Measurements from ENCODE around the gene ASB13.
"Not testable (repeated sequence)": the region's sequence is repeated elsewhere in the genome, so short reads cannot be mapped to it uniquely, and the experiment has no call there.

ASB13 gene

GRCh38 chr10:5607594-5607993 is 58.8 kb downstream of the ASB13 start:
- no peak for DNase-seq (ENCODE audit: low read depth, low spot score)

- DNase-seq (ENCODE audit: low read depth, low spot score): no peak
These were observed 59.5 kb downstream of the ASB13 start for GRCh38 chr10:5606864-5607263.

GRCh38 chr10:5606321-5606720 is 60.1 kb downstream of the ASB13 start:
- no peak for DNase-seq (ENCODE audit: low read depth, low spot score)

- no peak for DNase-seq (ENCODE audit: low read depth, low spot score)
These were observed 61.4 kb downstream of the ASB13 start for GRCh38 chr10:5604961-5605360.

GRCh38 chr10:5604236-5604925 is 62.0 kb downstream of the ASB13 start:
- DNase-seq (ENCODE audit: low read depth, low spot score): no peak

GRCh38 chr10:5603848-5604170 is 62.6 kb downstream of the ASB13 start:
- DNase-seq (ENCODE audit: low read depth, low spot score): no peak

GRCh38 chr10:5603091-5603847 is 63.1 kb downstream of the ASB13 start:
- DNase-seq (ENCODE audit: low read depth, low spot score): no peak

- DNase-seq (ENCODE audit: low read depth, low spot score): no peak
These were observed 64.4 kb downstream of the ASB13 start for GRCh38 chr10:5601826-5602495.

GRCh38 chr10:5600908-5601307 is 65.5 kb downstream of the ASB13 start:
- DNase-seq (ENCODE audit: low read depth, low spot score): no peak

GRCh38 chr10:5599613-5600520 is 66.5 kb downstream of the ASB13 start:
- DNase-seq (ENCODE audit: low read depth, low spot score): no peak

GRCh38 chr10:5598085-5598690 is 68.2 kb downstream of the ASB13 start:
- no peak for DNase-seq (ENCODE audit: low read depth, low spot score)

GRCh38 chr10:5596611-5597341 is 69.6 kb downstream of the ASB13 start:
- no peak for DNase-seq (ENCODE audit: low read depth, low spot score)

GRCh38 chr10:5595994-5596471 is 70.4 kb downstream of the ASB13 start:
- no peak for DNase-seq (ENCODE audit: low read depth, low spot score)

- DNase-seq (ENCODE audit: low read depth, low spot score): no peak
These were observed 70.8 kb downstream of the ASB13 start for GRCh38 chr10:5595591-5595990.

GRCh38 chr10:5595095-5595494 is 71.3 kb downstream of the ASB13 start:
- DNase-seq (ENCODE audit: low read depth, low spot score): no peak

GRCh38 chr10:5594271-5595049 is 71.9 kb downstream of the ASB13 start:
- peak; percentile 49 for DNase-seq (ENCODE audit: low read depth, low spot score)

GRCh38 chr10:5593347-5593746 is 73.0 kb downstream of the ASB13 start:
- not testable (repeated sequence) for DNase-seq (ENCODE audit: low read depth, low spot score)

GRCh38 chr10:5592070-5592469 is 74.3 kb downstream of the ASB13 start:
- DNase-seq (ENCODE audit: low read depth, low spot score): no peak

- DNase-seq (ENCODE audit: low read depth, low spot score): no peak
These were observed 75.0 kb downstream of the ASB13 start for GRCh38 chr10:5591336-5591824.

GRCh38 chr10:5590816-5591215 is 75.6 kb downstream of the ASB13 start:
- DNase-seq (ENCODE audit: low read depth, low spot score): no peak

Data from smooth muscle cell of the brain vasculature (primary cell).